Transverse colon (tissue), 4 donors: ENCODE measurements around the gene TNFRSF14. TPM values are rescaled to one million over a fixed set of nuclear protein-coding genes. Genes with fewer than 3 reads are reported as not detected.

Experiments used
- DNase-seq: peaks from one replicate; pipeline ENCODE4 v3.0.0-alpha.2; 2019
- H3K27ac ChIP-seq, 4 donors: fragments of 200-600 bp; sonication (generic); 2 replicates each; pipeline ENCODE4 v1.5.1; 2016 to 2018; ENCODE audit warnings: inconsistent platforms in 4 of 4
- H3K27me3 ChIP-seq: fragments of 200-600 bp; sonication (generic); 2 replicates; pipeline ENCODE4 v1.5.1; 2017; ENCODE audit warnings: inconsistent platforms
- H3K36me3 ChIP-seq, 4 donors: fragments of 200-600 bp; sonication (generic); 2 replicates each; pipeline ENCODE4 v1.5.1; 2017 to 2019; ENCODE audit warnings: inconsistent platforms in 4 of 4
- H3K4me1 ChIP-seq, 4 donors: fragments of 200-600 bp; sonication (generic); 2 replicates each; pipeline ENCODE4 v1.5.1; 2017 to 2020; ENCODE audit warnings: inconsistent platforms in 4 of 4
- H3K4me3 ChIP-seq, 4 donors: fragments of 200-600 bp; sonication (generic); 1 replicate in 1 of 4; 2 replicates in 3 of 4; pipeline versions ENCODE4 v1.5.1 to v1.6.1; 2017 to 2019; ENCODE audit warnings: inconsistent platforms in 4 of 4
- H3K9me3 ChIP-seq, 2 donors: fragments of 200-600 bp; sonication (generic); 2 replicates each; pipeline ENCODE4 v1.5.1; 2017 to 2019; ENCODE audit warnings: inconsistent platforms in 2 of 2
- CTCF ChIP-seq, 5 experiments: fragments of 200-600 bp in 3 of 5; fragments of 450-650 bp in 2 of 5; sonication (generic) in 3 of 5; IDR thresholded peaks; 1 replicate in 2 of 5; 2 replicates in 3 of 5; pipeline ENCODE4 v1.5.1; 2016 to 2017; ENCODE audit warnings: antibody characterized with exemption in 5 of 5, inconsistent platforms in 3 of 5, mild to moderate bottlenecking in 2 of 5, moderate library complexity in 1 of 5
- EP300 ChIP-seq: sonication (generic); formaldehyde crosslinking; IDR thresholded peaks from one replicate; pipeline ENCODE4 v1.6.1; 2017; ENCODE audit warnings: antibody characterized with exemption, low read depth
- POLR2A ChIP-seq: fragments of 450-650 bp; IDR thresholded peaks from one replicate; pipeline ENCODE4 v1.6.1; 2016; ENCODE audit warnings: antibody characterized with exemption, mild to moderate bottlenecking, moderate library complexity
- POLR2AphosphoS5 ChIP-seq, 3 donors: sonication (generic); formaldehyde crosslinking; IDR thresholded peaks; one replicate each; pipeline ENCODE4 v1.6.1; 2016; ENCODE audit warnings: antibody characterized with exemption in 3 of 3
- WGBS, 2 donors: methylation state at CpG; one replicate each; pipeline ENCODE4 v1.1.5; 2018; ENCODE audit warnings: low coverage in 1 of 2; 5-methylcytosine and 5-hydroxymethylcytosine counted together
- in situ Hi-C, 4 donors: fragments of 200-750 bp; cut with MboI; loops; one replicate each; pipeline versions ENCODE4 v1.15.0 to v1.15.1; 2017; ENCODE audit warnings: low sequenced_read_pairs in 3 of 4, low pct_ligation_motif_present in 1 of 4, low pct_unique_long_range_greater_than_20kb in 1 of 4
- intact Hi-C: fragments of 100-400 bp; cut with DNase I; formaldehyde crosslinking; loops from one replicate; pipeline ENCODE4 v1.15.1; 2023; ENCODE audit warnings: low total_unique reads
- total RNA-seq, 4 donors: library from RNA; depleted of rRNA; stranded (reverse); fragments of >200 nt; gene quantifications; one replicate each; pipeline ENCODE4 v1.1.0, GENCODE V29; 2016

Gene TNFRSF14
- total RNA-seq, 4 donors from 2014 or later: 178 to 758 (median 278) TPM

GRCh38 chr1:2594001-2594640, 38.0 kb downstream of the TNFRSF14 start:
- TF ChIP-seq POLR2A (no peak), CTCF (IDR thresholded peaks at IDR 0.05) (no peak)
- DNase-seq: peak; percentile 65
- in situ Hi-C loops: no loop called here

DNA sequence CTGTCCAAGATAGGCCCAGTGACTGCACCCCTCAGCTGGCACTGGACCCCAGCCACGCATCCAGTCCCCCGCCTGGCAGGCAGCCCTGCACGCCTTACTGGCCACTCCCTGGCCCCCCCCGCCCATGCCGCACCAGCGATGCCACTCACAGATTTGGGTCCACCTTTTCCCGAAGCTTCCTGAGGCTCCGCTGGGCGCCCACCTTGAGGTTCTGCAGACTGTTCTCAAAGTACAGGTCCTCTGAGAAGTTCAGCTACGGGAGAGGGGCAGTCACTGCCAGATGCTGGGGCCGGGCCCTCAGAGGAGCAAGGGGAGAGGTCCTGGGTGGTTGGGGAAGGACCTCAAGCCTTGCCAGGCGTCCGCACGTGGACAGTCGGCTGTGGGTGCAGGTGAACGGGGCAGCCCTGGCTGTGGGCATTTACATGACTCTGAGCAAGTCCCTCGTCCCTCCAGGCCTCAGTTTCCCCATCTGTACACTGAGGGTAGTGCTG, 38.5 kb downstream of the TNFRSF14 start:
- in situ Hi-C loops: no loop called here
- no peak for DNase-seq

More at GRCh38 chr1:2594001-2594640, 38.0 kb downstream of the TNFRSF14 start:
- Histone ChIP-seq H3K4me1 (peaks cover 0 to 20% (median 7%) of the 10 kb centered on the region in 4 donors), H3K27ac (no peak overlapping the region), H3K27me3 (no peaks in the 10 kb centered on the region), H3K36me3 (no peaks in the 10 kb centered on the region), H3K9me3 (no peaks in the 10 kb centered on the region), H3K4me3 (peak overlapping the region in 2 of 4 donors; percentile 5 to 11)
- intact Hi-C loops: no loop called here
- 22% methylated on average over 18 of the region's 20 CpGs; no CpG with 5 or more reads in 1 of the 2 donors for WGBS, 2 donors

GRCh38 chr1:2595261-2595811, 39.2 kb downstream of the TNFRSF14 start:
- no peaks in the 10 kb centered on the region for H3K9me3 ChIP-seq

More for the DNA sequence above, 38.5 kb downstream of the TNFRSF14 start:
- no peak for TF ChIP-seq EP300
- no peak for TF ChIP-seq POLR2AphosphoS5 (IDR thresholded peaks at IDR 0.05)
- no peak for TF ChIP-seq POLR2A
- TF ChIP-seq CTCF (IDR thresholded peaks at IDR 0.05): no peak
- H3K36me3 ChIP-seq: no peaks in the 10 kb centered on the region
- H3K4me3 ChIP-seq: no peak overlapping the region
- intact Hi-C loops: no loop called here
- H3K27ac ChIP-seq: no peak overlapping the region
- H3K4me1 ChIP-seq: peaks cover 0 to 20% (median 7%) of the 10 kb centered on the region in 4 donors
- WGBS, 2 donors: 81% methylated on average over 17 of the region's 17 CpGs; no CpG with 5 or more reads in 1 of the 2 donors
- H3K27me3 ChIP-seq: no peaks in the 10 kb centered on the region
- H3K9me3 ChIP-seq: no peaks in the 10 kb centered on the region

More at GRCh38 chr1:2595261-2595811, 39.2 kb downstream of the TNFRSF14 start:
- peaks cover 0 to 20% (median 7%) of the 10 kb centered on the region in 4 donors for H3K4me1 ChIP-seq
- H3K4me3 ChIP-seq: no peak overlapping the region
- no peak for DNase-seq
- no peak for TF ChIP-seq CTCF (IDR thresholded peaks at IDR 0.05)
- no peak for TF ChIP-seq POLR2A
- TF ChIP-seq POLR2AphosphoS5 (IDR thresholded peaks at IDR 0.05): no peak
- no peak for TF ChIP-seq EP300
- in situ Hi-C loops: no loop called here
- no peaks in the 10 kb centered on the region for H3K27me3 ChIP-seq
- H3K27ac ChIP-seq: no peak overlapping the region
- intact Hi-C loops: no loop called here
- 87% methylated on average over 12 of the region's 19 CpGs; no CpG with 5 or more reads in 1 of the 2 donors for WGBS, 2 donors
- no peaks in the 10 kb centered on the region for H3K36me3 ChIP-seq
